Stimulated activated CD8-positive, alpha-beta memory T cell treated with anti-CD3 and anti-CD28 coated beads, Interleukin-12 subunit alpha, Interleukin-12 subunit beta, amount 100 ng/mL, for 4 hours (primary cell): ENCODE results near the gene OSBPL2.

Source experiments
- DNase-seq: peaks from one replicate; pipeline ENCODE4 v3.0.0-alpha.2; 2020; ENCODE audit warnings: low read depth

OSBPL2 gene

GRCh38 chr20:62302341-62303061, 64.2 kb downstream of the OSBPL2 start, which contains the start of gene ADRM1:
TSS of gene ADRM1 (plus strand) at chr20:62302997. CDS start at chr20:62303569, 572 bp downstream.
- DNase-seq, result peak; percentile 97

DNA sequence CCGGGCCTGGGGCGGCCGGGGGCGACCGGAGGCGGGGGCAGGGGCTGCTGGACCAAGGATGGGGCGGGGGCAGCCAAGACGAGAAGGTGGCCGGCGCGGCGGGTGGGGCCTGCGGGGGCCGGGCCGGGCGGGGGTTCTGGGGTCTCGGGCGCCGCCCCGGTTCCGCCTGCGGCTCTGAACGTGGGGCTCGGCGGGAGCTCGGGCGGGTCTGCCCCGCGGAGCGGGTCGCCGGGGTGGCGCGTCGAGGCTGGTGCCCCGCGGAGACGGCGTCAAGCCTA, 64.7 kb downstream of the OSBPL2 start:
- no peak for DNase-seq

DNA sequence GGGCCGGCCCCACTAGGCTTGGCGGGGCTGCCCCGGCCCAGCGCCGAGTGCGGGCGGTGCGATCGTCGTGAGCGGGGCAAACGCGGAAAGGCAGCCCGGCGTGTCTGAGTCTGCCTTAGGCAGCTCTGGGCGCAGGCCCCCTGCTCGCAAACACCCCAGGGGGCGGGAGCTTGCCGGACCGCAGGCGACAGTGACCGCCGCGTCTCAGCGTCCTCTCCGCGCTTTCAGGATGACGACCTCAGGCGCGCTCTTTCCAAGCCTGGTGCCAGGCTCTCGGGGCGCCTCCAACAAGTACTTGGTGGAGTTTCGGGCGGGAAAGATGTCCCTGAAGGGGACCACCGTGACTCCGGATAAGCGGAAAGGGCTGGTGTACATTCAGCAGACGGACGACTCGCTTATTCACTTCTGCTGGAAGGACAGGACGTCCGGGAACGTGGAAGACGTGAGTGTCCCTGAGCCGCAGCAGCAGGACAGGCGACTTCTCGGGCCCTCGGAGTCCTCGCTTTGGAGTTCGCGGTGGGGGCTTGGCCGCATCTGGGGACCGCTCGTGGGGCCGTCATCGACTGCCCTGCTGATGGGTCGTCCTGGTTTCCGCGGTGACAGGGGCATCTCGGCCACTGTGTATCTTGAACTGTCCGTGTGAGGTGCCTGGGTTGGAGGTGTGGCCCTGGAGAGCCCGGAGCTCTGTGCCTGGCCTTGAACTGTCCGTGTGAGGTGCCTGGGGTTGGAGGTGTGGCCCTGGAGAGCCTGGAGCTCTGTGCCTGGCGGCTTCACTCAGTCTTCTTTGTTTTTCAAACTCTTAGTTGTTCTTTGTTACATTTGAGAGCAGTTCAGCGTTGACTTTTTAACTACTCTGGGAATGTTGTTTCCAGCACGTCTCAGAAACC, 65.3 kb downstream of the OSBPL2 start:
- no peak for DNase-seq

- no peak for DNase-seq
Observed at GRCh38 chr20:62304331-62305148, 66.2 kb downstream of the OSBPL2 start.

DNA sequence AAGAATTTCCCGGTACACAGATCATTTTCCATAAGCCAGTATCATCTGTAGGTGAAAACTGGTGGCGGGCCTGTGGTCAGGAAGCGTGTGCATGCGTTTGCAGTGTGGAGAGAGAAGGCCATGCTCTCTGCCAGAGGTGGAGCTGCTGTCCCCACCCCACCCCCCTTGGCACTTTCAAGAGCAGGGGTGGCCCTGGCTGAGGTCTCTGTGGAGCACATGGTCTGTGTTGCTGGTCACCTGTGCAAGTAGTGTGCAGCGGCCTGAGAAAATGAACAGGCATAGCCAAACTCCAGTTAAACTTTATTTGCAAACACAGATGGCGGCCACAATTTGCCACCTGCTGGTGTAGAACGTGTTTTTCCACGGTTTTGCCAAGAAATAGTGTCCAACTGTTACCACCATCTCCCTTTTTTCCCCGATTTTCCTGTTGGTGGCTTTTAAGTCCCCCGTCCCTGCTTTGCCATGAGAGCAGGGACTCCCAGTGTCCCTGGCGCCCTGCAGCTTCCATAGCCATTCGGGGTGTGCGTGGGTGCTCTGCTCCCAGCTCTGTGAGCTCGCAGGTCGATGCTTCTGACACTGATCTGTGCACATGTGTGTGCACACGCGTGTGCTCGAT, 66.9 kb downstream of the OSBPL2 start:
- DNase-seq, result no peak

GRCh38 chr20:62305765-62306413, 67.6 kb downstream of the OSBPL2 start:
- DNase-seq, result no peak

DNA sequence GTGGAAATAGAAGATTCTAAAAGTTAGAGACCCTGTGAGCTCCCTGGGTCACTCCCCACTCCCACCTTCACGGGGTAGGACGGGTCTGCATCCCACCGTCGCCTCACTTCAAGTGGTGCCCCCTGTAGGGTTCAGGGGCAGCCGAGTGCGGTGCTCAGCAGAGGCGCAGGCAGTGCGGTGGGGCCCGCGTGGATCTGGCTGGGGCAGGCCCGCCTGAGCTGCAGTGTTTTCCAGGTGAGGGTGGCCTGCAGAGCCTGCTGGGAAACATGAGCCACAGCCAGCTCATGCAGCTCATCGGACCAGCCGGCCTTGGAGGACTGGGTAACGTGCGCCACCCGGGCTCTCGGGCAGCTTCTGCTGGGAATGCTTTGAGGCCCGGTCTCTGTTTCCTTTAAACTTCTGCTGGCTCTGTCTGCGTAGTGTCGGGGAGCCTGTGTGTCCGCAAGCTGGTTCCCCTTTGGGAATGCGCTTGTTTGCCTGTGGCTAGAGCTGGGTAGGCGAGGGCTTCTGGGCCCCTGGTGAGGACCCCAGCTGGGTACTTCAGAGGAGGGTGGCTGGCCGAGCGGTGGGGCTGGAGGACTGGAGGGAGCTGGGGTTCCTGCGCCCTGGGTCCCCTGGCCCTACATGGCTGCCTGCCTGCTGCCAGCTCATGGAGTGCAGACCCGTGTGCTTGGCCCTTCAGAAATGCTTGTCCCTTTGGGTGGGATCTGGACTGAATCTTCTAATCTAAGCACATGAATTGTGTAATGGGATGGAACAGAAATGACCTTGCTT, 68.3 kb downstream of the OSBPL2 start:
- no peak for DNase-seq

GRCh38 chr20:62307226-62308101, 69.1 kb downstream of the OSBPL2 start:
- DNase-seq, result no peak

- no peak for DNase-seq
Observed at GRCh38 chr20:62308102-62308822, 69.9 kb downstream of the OSBPL2 start.

DNA sequence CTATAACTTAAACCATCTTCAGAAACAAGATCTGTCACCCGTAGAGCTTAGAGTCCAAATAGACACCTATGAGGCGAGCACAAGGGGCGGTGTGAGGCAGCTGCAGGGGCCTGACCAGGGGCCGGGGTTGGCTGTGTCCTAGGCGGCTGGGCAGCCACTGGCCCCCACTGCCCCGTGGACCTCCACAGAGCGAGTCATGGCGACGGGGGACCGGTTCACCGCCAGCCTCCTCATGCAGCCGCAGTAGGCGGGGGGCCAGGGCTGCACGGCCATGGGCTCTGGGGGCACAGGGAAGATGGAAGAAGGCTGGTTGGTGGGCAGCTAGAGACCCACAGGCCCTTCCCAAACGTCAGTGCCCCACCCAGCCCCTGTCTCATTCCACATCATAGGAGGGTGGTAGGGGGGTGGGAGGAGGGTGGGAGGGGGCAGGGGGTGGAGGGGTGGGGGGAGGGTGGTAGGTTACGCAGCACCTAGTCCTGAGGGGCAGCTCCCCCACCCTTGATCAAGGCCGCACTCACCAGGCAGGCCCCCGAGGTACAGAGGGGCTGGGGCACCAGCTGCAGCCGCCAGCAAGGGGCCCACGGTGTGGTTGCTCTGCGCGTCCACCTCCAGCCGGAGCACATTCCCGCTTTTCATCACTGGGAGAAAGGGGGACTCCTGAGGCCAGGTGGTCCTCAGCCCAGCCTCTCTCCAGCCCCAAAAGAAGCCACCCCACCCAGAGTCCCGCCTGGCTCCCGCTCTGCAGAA, 71.0 kb downstream of the OSBPL2 start:
- no peak for DNase-seq

GRCh38 chr20:62309947-62310756, 71.8 kb downstream of the OSBPL2 start:
- DNase-seq, result no peak

GRCh38 chr20:62310757-62311121, 72.4 kb downstream of the OSBPL2 start:
- no peak for DNase-seq

DNA sequence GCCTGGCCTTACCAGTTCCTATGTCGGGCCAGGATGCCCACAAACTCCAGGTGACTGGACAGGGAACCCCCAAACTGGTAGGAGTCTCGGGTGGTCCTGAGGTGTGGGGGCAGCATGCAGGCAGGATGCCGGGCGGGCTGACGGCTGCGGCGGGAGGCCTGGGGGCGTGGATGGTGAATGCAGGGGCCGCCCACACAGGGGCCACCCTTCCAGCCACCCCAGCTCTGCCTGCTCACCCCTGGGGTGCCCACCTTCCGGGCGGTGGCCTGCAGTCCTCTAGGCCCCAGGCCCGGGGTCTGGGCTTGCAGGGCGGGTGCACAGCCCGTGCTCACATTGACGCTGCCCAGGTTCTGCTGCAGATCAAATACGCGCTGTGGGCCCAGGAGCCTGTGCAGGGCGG, 72.8 kb downstream of the OSBPL2 start:
- DNase-seq, result no peak

DNA sequence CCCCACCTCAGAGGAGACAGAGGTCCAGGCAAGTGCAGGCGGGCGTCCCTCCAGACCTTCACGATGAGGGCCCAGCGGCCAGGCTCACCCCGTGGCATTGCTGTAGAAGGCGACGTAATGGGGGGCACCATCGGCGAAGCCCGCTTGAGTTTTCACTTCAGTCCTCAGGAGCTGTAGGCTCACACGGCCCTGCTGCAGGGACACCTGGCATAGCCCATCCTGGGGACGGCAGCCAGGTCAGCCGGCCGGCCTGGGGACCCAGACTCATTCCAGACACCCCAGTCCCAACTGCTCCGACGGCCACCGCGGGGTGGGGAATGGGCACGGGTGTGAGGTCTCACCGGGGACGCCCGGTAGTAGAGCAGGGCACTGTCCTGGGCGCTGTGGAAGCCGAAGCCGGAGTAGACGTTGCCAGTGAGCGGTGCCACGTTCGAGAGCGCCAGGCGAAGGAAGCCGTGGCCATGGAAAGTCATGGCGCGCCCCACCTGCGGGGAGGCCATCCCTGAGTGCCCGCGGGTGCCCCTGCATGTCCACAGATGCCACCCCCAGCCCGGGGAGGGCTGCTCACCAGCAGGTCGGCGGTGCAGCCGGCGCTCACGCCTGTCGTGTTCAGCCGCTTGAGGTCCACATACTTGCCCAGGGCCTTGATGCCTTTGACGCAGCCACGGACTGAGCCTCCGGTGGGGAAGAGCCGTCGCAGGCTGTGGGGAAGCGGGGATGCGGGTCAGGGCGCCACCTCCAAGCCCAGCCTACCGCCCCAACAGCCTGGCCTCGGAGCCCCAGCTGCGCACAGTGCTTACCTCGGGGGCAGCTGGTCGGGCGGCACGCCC, 73.7 kb downstream of the OSBPL2 start:
- no peak for DNase-seq

GRCh38 chr20:62312662-62312977, 74.3 kb downstream of the OSBPL2 start:
- DNase-seq, result no peak

DNA sequence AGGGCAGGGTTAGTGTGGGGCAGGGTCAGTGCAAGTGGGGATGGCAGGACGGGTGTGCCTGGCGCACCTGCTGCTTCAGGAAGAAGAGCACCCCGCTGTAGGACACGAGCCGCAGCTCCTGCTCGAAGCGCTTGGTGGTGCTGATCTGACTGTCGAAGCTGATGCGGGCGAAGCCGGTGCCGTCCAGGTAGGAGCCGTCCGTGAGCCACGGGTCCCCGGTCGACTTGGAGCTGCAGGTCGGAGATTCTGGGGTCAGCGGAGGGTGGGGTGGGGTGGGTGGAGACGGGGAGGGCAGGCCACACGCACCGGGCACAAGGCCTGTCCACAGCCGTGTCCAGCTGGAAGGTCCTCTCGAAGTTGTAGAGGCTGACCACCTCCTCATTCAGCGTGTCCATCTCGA, 74.7 kb downstream of the OSBPL2 start:
- no peak for DNase-seq
